Caco-2 (cell line): ENCODE measurements around the gene OR2Y1. TPM values are rescaled to one million over a fixed set of nuclear protein-coding genes. Genes with fewer than 3 reads are reported as not detected.

Experiments used
- BruUV-seq: library from RNA; stranded (reverse); fragments of 400-500 nt; replicated peaks from 2 replicates; lab custom pipeline; 2021; lab: Mats Ljungman, UMichigan
- CTCF ChIA-PET: fragments of 300-600 bp; sonication (Branson Sonifier 250); formaldehyde crosslinking; loops from one replicate; lab custom pipeline; 2022; ENCODE audit warnings: antibody characterized with exemption; lab: Charles Lee
- POLR2A ChIA-PET: fragments of 300-600 bp; sonication (Branson Sonifier 250); formaldehyde crosslinking; loops from one replicate; lab custom pipeline; 2022; ENCODE audit warnings: antibody characterized with exemption; lab: Charles Lee
- DNase-seq, 2 experiments: peaks; one replicate each; pipeline versions ENCODE4 v3.0.0 to v3.0.0-alpha.2; 2020 to 2022
- H3K27me3 ChIP-seq: replicated peaks from 2 replicates; pipeline ENCODE4 v1.6.0; 2011; ENCODE audit warnings: low read length; ENCODE audit not compliant: control insufficient read depth, insufficient read depth
- H3K36me3 ChIP-seq: 2 replicates; pipeline ENCODE4 v1.5.1; 2011; ENCODE audit warnings: low read length; ENCODE audit not compliant: control insufficient read depth, insufficient read depth
- H3K4me1 ChIP-seq: fragments of 250-450 bp; sonication (Bioruptor Pico); 2 replicates; pipeline ENCODE4 v1.5.1; 2020; ENCODE audit warnings: mild to moderate bottlenecking
- H3K4me3 ChIP-seq: 2 replicates; pipeline ENCODE4 v1.5.1; 2011; ENCODE audit warnings: low read depth, mild to moderate bottlenecking, control low read depth, low read length
- H3K9me3 ChIP-seq: fragments of 250-450 bp; sonication (Bioruptor Pico); 2 replicates; pipeline ENCODE4 v1.5.1; 2020; ENCODE audit warnings: mild to moderate bottlenecking, moderate library complexity
- H3K27ac Mint-ChIP-seq: one replicate; pipeline ENCODE4 v1.8.0; 2022; ENCODE audit warnings: mixed read lengths; ENCODE audit not compliant: unreplicated experiment
- H3K27me3 Mint-ChIP-seq: one replicate; pipeline ENCODE4 v1.8.0; 2022; ENCODE audit warnings: mixed read lengths; ENCODE audit not compliant: insufficient read depth, unreplicated experiment
- H3K36me3 Mint-ChIP-seq: one replicate; pipeline ENCODE4 v1.8.0; 2022; ENCODE audit warnings: mild to moderate bottlenecking, mixed read lengths; ENCODE audit not compliant: insufficient read depth, unreplicated experiment
- H3K4me1 Mint-ChIP-seq: one replicate; pipeline ENCODE4 v1.8.0; 2022; ENCODE audit warnings: low read depth, mixed read lengths; ENCODE audit not compliant: unreplicated experiment
- H3K4me3 Mint-ChIP-seq: one replicate; pipeline ENCODE4 v1.8.0; 2022; ENCODE audit warnings: mild to moderate bottlenecking, moderate library complexity, mixed read lengths; ENCODE audit not compliant: unreplicated experiment
- H3K9me3 Mint-ChIP-seq: one replicate; pipeline ENCODE4 v1.8.0; 2022; ENCODE audit warnings: mixed read lengths; ENCODE audit not compliant: unreplicated experiment
- intact Hi-C: fragments of 100-400 bp; cut with micrococcal nuclease; formaldehyde crosslinking; loops from one replicate; pipeline ENCODE4 v1.10.0; 2022; ENCODE audit not compliant: unreplicated experiment
- total RNA-seq: library from RNA; stranded (reverse); gene quantifications from 2 replicates; pipeline ENCODE4 v1.2.3, GENCODE V29; 2022
- TF ChIP-seq, protein P1 (sequence below), 2 experiments: fragments of 200-600 bp in 1 of 2; IDR thresholded peaks; 1 replicate in 1 of 2; 2 replicates in 1 of 2; pipeline versions ENCODE4 v1.5.1 to v1.8.0; 2011 to 2022; ENCODE audit warnings: antibody characterized with exemption in 1 of 2, control low read depth in 1 of 2, inconsistent platforms in 1 of 2, low read depth in 1 of 2, low read length in 1 of 2, mild to moderate bottlenecking in 1 of 2, moderate library complexity in 1 of 2; ENCODE audit not compliant: insufficient read depth in 1 of 2, severe bottlenecking in 1 of 2, unreplicated experiment in 1 of 2

The OR2Y1 gene
- total RNA-seq, 1 experiment from 2014 or later, result not detected

DNA sequence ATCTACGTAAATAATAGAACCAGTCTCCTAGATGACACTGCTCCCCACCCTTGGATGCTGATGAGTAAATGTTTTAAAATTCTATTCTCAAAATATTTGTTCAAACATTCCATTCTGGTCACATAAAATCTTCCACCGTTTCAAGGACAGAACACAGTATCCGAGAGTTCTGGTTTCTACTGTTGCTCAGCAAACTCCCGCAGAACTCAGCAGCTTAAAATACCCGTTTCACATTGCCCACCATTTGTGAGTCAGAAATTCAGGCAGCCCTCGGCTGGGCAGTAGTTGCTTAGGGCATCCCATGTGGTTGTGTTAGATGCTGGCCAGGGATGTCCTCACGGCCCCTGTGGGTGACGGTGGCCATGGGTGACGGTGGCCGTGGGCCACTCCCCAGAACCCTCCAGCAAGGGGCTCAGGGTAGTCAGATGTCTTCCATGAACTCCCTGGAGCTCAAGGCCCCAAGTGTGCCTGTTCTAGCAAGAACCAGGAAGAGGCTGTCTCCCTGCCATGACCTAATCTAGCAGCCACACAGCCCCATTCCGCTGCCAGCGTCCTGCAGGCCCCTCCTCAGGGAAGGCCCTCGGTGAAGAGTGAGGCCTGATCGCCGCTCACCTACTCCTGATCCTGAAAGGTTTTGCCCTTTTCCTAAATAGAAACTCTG is 45.4 kb upstream of the OR2Y1 start:
- Histone ChIP-seq H3K36me3 (0 out of 2 replicates have a peak, but pooled peaks cover 1% of the 10 kb centered on the region), H3K9me3 (no peaks in the 10 kb centered on the region), H3K4me3 (no peak overlapping the region), H3K4me1 (peaks cover 24% of the 10 kb centered on the region), H3K27me3 (no peaks in the 10 kb centered on the region)
- intact Hi-C loops, result loop anchor here (2.0 to 10.0 kb wide), 5 partner anchors 14 to 370 kb away; partner anchors contain the start of genes BTNL9 and ZFP62
- no peaks in the 10 kb centered on the region for H3K27me3 Mint-ChIP-seq
- peaks cover 20% of the 10 kb centered on the region for H3K4me1 Mint-ChIP-seq
- H3K4me3 Mint-ChIP-seq, result peak overlapping the region; percentile 51
- H3K9me3 Mint-ChIP-seq, result no peaks in the 10 kb centered on the region
- ChIA-PET POLR2A (interaction anchor here (0.7 to 1.8 kb wide), 3 partner anchors 17 to 76 kb away, joined by 4 to 13 read pairs (median 8); partner anchors contain the start of genes MGAT1 and ZFP62), CTCF (interaction anchor here (0.5 to 1.5 kb wide), 11 partner anchors 16 to 445 kb away, joined by 3 to 5 read pairs (median 4); partner anchors contain the start of gene MGAT1)
- H3K36me3 Mint-ChIP-seq, result peaks cover 35% of the 10 kb centered on the region
- TF ChIP-seq, protein P1, sequence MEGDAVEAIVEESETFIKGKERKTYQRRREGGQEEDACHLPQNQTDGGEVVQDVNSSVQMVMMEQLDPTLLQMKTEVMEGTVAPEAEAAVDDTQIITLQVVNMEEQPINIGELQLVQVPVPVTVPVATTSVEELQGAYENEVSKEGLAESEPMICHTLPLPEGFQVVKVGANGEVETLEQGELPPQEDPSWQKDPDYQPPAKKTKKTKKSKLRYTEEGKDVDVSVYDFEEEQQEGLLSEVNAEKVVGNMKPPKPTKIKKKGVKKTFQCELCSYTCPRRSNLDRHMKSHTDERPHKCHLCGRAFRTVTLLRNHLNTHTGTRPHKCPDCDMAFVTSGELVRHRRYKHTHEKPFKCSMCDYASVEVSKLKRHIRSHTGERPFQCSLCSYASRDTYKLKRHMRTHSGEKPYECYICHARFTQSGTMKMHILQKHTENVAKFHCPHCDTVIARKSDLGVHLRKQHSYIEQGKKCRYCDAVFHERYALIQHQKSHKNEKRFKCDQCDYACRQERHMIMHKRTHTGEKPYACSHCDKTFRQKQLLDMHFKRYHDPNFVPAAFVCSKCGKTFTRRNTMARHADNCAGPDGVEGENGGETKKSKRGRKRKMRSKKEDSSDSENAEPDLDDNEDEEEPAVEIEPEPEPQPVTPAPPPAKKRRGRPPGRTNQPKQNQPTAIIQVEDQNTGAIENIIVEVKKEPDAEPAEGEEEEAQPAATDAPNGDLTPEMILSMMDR (IDR thresholded peaks at IDR 0.05; ENCODE audit: insufficient read depth in 1 of 2, low read depth in 1 of 2, low read length in 1 of 2, severe bottlenecking in 1 of 2, unreplicated experiment in 1 of 2), result no peak
- no peak for DNase-seq
- BruUV-seq, result no TSS peak
- H3K27ac Mint-ChIP-seq, result peak overlapping the region; percentile 92

DNA sequence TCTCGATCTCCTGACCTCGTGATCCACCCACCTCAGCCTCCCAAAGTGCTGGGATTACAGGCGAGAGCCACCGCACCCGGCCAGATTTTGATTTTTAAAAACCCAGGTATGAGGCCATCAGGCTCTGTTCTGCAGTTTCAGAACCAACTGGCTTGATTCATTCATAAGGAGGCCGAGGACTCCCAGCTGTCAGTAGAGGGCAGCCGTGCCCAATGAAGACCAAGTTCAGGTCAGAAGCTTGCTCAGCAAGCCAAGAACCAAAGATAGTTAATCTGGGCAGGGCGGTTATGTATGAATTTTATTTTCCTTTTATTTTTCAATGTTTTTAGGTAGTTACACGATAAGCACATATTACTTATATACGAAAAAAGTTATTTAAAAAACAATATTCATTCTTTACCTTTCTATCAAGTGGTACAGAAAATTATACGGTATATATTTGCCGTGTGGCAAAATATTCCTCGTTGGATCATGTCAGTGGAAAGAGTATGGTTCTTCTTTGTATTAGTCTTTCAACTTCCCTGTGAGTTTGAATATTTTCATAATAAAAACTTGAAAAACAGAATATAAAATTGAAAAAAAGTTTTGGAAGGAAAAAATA is 44.7 kb upstream of the OR2Y1 start:
- no peaks in the 10 kb centered on the region for H3K27me3 ChIP-seq
- ChIA-PET POLR2A (interaction anchor here (0.7 to 1.8 kb wide), 2 partner anchors 18 to 26 kb away, joined by 8 to 13 read pairs; partner anchors contain the start of gene MGAT1), CTCF (interaction anchor here (0.5 to 1.3 kb wide), 8 partner anchors 26 to 445 kb away, joined by 3 to 5 read pairs (median 4); no protein-coding TSS in a partner anchor)
- H3K9me3 ChIP-seq, result no peaks in the 10 kb centered on the region
- peaks cover 24% of the 10 kb centered on the region for H3K4me1 ChIP-seq
- H3K4me1 Mint-ChIP-seq, result peaks cover 20% of the 10 kb centered on the region
- no peaks in the 10 kb centered on the region for H3K9me3 Mint-ChIP-seq
- H3K4me3 ChIP-seq, result no peak overlapping the region
- intact Hi-C loops, result loop anchor here (1.0 to 10.0 kb wide), 7 partner anchors 14 to 389 kb away; partner anchors contain the start of genes BTNL9 and ZFP62
- no peaks in the 10 kb centered on the region for H3K27me3 Mint-ChIP-seq
- peaks cover 28% of the 10 kb centered on the region for H3K36me3 Mint-ChIP-seq
- no peak overlapping the region for H3K27ac Mint-ChIP-seq
- no peaks in the 10 kb centered on the region for H3K36me3 ChIP-seq
- TF ChIP-seq, protein P1 (IDR thresholded peaks at IDR 0.05; ENCODE audit: insufficient read depth in 1 of 2, low read depth in 1 of 2, low read length in 1 of 2, severe bottlenecking in 1 of 2, unreplicated experiment in 1 of 2), result peak; percentile 68 to 92
- H3K4me3 Mint-ChIP-seq, result no peak overlapping the region
- BruUV-seq, result no TSS peak
- peak; percentile 78 to 81 for DNase-seq

- no TSS peak for BruUV-seq
- DNase-seq, result no peak
- Mint-ChIP-seq H3K36me3 (peaks cover 23% of the 10 kb centered on the region), H3K4me3 (no peak overlapping the region), H3K4me1 (peaks cover 20% of the 10 kb centered on the region), H3K9me3 (no peaks in the 10 kb centered on the region), H3K27me3 (no peaks in the 10 kb centered on the region), H3K27ac (no peak overlapping the region)
- ChIA-PET POLR2A (no interaction called here), CTCF (no interaction called here)
- Histone ChIP-seq H3K4me3 (no peak overlapping the region), H3K36me3 (no peaks in the 10 kb centered on the region), H3K9me3 (no peaks in the 10 kb centered on the region), H3K27me3 (no peaks in the 10 kb centered on the region), H3K4me1 (peaks cover 24% of the 10 kb centered on the region)
- TF ChIP-seq, protein P1 (IDR thresholded peaks at IDR 0.05; ENCODE audit: insufficient read depth in 1 of 2, low read depth in 1 of 2, low read length in 1 of 2, severe bottlenecking in 1 of 2, unreplicated experiment in 1 of 2), result no peak
- intact Hi-C loops, result loop anchor here (1.0 to 10.0 kb wide), 6 partner anchors 15 to 390 kb away; partner anchors contain the start of gene ZFP62
Observed at GRCh38 chr5:180783340-180784052, 43.6 kb upstream of the OR2Y1 start.
